ENCODE data around the gene SYNE4.

The SYNE4 gene

DNA sequence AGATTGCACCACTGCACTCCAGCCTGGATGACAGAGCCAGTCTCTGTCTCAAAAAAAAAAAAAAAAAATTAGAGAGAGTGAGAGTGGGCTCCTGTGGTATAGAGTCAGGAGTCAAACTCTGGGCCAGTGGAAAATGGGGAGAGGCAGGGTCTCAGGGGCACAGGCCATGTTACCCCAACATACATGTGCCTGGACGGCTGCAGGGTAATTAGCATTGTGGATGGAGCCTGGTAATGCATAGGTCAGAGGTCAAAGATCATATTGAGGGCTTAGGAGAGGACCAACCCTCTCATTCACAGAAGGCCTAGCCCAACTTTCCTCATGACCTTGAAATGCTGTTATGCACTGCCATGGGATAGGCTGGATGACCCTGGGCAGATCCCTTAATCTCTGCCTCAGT lies 16.9 kb upstream of the SYNE4 start:
- DNase-seq: no peak

DNA sequence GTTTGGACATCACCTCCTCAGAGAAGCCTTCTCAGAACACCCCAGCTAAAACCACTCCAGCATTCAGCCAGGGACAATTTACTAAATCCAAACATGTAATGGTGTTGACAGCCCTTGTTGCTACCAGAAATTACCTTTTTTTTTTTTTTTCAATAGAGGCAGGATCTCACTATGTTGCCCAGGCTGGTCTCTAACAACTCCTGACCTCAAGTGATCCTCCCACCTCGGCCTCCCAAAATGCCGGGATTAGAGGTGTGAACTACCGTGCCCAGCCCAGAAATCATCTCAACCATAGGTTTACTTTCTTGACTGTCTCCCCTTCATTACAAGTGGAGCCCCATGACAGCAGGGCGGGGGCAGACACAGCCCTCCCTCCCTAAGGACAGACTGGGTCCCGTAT lies 14.8 kb upstream of the SYNE4 start:
- no peak for DNase-seq

DNA sequence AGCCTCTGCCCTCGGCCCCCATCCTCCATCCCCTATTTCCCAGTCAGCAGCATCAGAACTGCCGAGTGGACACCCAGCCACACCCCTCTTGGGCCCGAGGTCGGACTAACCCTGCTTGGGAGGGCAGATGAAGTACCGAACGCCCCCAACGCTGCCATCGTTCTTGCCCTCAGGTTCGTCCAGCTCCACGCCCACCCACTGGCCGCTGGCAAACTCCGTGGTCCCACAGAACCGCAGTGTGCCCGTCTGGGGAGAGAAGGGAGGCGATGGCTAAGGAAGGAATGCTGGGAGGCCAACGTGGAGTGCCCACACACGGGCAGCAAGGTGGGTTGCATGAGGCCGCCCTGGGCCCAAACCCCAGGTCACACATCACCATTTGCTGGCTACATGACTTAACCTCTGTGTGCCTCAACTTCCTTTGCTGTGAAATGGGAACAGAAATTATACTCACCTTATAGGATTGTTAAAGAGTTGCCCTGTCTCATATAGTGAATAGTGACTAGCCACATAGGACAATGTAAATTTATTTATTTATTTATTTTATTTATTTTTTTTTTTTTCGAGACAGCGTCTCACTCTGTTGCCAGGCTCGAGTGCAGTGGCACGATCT lies 10.6 kb upstream of the SYNE4 start:
- no peak for DNase-seq

DNA sequence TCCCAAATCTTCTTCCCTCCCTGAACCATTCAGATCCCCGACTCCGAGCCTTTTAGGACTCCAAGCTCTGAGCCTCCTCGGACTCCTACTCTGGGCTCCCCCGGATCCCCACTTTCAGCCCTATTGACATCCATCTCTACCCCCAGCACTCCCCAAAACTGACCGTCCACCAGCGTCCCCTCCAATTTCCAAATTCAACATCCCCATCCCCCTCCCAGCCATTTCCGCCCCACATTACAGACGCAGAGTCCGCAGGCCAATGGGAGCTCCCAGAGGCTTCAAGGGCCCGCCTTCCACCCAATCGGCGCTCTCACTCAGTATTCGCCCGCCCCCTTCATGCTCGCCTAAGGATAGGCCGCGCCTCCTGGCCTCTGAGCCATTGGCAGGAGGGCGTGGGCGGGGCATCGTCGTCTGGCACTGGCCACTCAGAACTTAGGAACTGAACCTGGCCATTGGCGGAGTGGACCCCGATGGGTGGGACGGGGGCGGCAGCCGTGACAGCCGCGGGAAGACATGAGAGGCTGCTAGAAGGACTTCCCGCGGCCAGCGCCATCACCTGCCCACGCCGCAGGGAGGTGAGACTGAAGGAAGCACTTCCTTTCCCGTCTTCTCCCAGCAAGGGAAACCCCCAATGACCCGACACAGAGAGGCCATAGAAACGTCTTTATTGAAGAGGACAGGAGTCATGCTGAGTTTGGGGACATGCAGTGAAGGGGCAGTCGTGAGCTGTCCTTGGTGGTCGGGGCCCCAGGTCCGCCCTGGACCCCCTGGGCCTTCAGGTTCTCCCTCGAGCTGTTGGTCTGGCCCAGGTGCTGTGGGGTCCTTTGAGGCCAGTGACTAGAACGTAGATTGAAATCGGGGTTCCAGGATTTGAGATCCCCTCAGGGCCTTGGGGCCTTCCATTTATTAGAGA lies 5.7 kb upstream of the SYNE4 start, which contains the start of gene ALKBH6:
Gene ALKBH6 (minus strand): TSS at position 202 of the 913 bp plus-strand sequence. CDS start 816 bp downstream, outside the sequence.
- DNase-seq: peak; percentile 100

DNA sequence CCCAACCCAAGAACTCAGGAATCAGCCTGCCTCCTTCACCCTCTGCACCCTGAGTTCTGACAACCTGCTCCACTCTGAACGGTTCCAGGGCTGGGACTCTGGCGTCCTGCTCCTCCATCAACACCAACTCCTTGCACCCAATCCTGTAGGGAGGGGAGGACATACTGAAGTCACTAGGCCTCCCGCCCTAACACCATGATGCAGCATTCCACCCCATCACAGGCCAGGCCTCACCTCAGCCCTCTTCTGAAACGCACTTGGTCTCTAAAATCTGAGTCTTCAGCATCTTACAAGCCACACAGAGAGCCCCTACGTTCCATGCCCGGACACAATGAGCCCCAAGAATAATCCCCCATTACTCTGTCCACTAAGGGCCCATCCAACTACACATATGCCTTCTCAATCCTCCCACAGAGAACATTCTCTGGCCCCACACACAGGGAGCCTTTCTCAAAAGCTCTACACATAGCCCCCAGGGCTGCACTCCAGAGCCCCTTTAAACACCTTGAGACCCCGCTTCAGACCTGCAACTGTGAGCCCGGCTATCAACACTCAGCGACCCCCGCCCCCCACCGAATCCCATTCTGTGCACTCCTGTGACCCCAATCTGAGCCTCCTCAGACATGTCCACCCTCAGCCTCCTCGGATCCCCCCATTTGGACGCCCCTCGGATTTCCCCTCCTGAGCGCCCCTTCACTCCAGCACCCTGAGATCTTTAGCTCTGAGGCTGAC lies 4.8 kb upstream of the SYNE4 start:
- DNase-seq: no peak

DNA sequence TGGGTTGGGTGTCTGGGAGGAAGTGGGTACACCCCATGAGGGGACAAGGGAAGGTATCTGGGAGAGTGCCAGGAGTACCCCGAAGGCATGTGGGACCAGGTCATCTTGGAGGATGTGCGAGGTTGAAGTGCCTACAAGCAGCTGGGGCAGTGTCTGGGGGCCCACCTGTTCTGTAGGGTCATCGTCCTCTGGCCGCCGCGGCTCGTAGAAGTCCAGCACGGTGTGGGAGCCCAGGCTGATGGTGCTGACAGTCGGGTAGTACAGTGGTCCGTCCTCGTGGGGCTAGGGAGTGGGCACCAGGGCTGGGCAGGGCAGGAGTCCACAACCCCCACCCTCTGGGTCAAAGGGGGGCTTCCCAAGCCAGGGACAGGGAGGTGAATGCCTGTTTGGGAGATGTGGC lies 1.8 kb upstream of the SYNE4 start:
- no peak for DNase-seq

DNA sequence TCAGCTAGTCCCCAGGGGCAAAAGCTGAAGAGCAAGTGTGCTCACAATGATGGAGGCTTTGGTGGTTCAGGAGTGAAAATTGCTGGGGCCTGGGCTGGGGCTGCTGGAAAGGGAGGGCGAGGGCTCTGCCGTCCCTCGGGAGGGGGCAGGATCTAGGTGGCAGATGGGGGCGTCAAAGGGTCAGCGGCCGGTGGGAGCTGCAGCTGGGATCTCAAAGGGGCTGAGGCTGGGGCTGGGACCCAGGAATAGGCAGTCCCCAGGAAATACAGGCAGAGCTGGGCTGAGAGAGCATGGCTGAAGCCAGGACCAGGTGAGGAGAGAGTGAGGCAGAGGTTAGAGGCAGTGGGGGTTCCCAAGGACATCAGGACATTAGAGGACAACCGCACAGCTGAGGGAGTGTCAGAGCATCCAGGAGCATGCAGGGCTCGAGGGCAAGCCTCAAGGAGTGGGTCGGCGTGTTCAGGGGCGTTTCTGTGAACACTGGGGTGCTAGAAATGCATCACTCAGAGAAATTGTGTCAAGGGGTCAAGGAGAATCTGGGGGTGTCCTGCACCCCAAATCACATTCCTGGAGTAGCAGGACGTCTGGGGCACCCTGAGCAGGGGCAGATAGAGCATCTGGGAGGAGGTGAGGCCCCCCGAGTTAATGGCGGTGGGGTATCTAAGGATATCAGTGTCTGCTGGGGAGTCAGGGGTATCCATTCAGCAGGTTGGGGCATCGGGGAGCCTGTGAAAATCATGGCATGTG lies 1.2 kb upstream of the SYNE4 start:
- DNase-seq: no peak

DNA sequence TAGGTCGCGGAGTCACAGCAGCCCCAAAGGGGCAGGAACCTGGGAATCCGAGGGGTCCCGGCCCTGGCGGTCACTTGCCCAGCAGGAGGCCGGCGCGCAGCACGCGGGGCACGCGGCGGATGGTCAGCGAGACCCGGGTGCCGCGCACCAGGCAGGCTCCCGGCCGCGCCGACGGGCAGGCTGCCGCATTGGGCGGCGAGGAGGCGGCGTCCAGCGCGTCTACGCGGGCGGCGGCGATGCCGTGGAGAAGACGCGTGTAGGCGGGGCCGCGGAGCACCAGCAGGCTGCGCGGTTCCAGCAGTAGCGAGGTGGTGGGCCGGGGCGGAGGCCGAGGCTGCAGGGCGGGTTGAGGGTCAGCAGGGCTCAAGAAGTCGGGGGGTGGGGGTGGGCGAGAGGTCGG lies 607 bp upstream of the SYNE4 start:
- DNase-seq: peak; percentile 81

DNA sequence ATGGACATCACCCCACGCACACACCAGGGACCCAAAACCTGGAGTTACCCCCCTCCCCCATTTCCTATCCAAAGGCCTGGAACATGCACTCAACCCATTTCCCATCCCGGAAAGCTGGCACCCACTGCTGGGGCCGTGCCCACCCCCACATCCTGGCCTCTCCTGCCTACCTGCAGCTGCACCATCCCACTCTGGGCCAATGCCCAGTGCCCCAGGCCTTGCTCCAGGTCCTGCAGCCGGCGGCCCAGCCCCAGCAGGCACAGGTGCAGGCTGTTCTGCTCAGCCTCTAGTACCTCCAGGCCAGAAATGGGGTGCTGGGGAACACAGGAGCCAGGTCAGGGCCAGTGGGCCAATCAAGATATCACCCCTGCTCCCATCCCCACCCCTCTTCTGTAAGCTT lies 1.7 kb downstream of the SYNE4 start:
- DNase-seq: no peak

DNA sequence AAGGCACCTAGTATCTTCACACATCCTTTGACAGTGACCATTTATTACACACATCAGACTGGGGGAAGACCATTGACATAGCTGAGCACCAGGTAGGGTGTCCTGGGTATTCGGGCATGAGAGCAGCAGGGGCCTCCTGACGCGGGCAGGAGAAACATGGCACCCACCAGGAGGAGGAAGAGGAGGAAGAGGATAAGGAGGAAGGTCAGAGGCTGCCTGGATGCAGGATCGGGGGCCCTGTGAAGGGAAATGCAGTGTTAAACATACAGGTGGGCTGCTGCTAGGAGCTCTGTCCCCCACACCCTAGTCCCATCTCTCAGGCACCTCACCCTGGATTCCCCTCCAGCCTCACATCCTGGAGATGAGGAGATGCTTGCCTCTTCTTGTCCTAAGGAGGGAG lies 5.3 kb downstream of the SYNE4 start:
- no peak for DNase-seq

DNA sequence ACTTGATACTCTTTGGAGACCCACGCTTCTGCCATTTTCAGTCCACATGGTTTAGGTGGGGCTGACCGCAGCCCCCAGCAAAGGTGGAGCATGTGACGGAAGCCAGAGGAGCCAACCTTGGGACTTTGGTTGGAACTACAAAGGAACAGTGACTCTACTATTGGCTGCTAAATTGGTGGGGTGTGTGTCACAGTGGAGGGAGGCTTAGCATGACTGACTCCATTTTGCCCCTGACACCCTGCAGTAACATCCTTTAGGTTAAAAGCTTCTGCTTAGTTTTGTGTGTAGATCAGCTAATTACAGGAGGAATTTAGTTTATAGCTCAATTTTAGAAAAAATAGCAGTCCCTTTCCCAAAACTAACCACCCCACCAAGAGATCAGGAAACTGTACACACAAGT lies 7.0 kb downstream of the SYNE4 start:
- no peak for DNase-seq

DNA sequence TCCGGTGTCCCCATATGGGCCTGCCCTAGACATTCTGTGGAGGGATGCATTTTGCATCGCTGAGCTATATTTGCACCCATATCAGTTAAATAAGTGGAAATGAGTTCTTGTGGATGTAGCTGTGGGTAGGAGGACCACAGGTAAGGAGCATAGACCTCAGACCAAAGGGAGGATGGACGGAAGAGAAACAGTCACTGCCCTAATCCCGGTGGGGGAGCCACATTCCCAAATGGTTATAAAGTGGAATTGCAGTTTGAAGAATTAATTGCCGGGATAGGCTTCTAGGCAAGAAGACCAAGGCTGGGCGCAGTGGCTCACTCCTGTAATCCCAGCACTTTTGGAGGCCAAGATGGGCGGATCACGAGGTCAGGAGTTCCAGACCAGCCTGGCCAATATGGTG lies 11.8 kb downstream of the SYNE4 start:
- DNase-seq: no peak

DNA sequence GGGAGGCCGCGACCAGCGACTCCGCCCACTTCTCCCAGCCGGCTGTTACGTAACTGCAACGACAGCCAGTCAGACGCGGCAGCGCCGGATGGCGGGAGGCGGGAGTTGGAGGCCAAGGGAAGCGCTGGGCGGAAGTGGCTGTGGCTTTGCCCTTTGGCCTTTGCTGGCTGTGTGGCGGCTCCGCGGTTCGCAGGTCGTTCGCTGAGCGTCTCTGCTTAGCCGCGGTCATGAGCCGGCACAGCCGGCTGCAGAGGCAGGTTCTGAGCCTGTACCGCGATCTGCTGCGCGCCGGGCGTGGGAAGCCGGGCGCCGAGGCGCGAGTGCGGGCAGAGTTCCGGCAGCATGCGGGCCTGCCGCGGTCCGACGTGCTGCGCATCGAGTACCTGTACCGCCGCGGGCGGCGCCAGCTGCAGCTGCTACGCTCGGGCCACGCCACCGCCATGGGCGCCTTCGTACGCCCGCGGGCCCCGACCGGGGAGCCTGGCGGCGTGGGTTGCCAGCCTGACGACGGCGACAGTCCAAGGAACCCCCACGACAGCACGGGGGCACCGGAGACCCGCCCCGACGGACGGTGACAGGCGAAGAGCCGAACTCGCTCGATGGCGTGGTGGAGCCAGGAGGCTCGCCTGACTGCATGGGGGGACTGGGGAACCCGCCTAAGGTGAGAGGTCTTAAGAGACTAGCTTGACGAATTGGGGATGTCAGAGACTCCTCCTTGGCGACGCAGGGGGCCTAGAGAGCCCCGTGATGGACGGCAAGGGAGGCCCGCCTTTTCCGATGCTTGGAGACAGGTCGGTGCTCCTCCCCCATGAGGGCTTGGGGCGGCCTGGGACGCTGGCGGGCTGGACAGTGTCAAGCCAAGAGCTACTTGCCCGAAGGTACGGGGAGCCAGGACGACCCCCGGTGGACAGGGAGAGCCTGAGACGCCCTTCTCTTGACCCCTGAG lies 13.3 kb downstream of the SYNE4 start, which contains the start of gene SDHAF1:
Gene SDHAF1 (plus strand): TSS at position 141 of the 946 bp plus-strand sequence. CDS start 87 bp downstream, at position 228.
- DNase-seq: peak; percentile 96

DNA sequence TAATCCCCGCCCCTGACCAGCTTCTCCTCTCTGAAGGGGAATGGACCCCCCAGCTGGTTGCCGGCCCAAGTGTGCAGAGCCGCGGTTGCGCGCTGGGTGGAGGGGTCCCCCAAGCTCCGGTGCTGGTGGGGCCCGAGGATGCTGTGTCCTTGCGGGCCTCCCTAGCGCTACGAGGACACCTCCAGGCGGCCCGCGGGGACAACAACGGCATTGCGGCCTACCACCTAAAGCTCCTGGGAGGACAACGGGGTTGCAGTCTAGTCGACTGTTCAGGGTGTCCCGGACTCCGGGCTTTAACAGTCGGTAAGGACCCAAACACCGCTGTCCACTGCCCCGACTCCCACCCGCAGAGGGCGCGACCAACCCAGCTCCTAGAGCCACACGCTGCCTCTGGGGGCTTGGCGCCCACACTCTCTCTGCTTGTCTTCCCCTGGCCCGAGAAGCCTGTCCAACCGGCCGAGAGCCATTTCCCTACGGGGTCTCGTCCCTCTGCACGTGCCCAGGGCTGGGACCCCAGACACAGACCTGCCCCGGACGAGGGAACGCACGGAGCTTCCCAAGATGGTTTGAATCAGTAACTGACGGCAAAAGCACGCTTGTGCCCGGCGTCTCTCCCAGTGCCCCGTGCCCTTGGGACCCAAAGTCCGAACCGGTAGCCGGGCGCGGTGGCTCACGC lies 14.6 kb downstream of the SYNE4 start:
- peak; percentile 65 for DNase-seq

DNA sequence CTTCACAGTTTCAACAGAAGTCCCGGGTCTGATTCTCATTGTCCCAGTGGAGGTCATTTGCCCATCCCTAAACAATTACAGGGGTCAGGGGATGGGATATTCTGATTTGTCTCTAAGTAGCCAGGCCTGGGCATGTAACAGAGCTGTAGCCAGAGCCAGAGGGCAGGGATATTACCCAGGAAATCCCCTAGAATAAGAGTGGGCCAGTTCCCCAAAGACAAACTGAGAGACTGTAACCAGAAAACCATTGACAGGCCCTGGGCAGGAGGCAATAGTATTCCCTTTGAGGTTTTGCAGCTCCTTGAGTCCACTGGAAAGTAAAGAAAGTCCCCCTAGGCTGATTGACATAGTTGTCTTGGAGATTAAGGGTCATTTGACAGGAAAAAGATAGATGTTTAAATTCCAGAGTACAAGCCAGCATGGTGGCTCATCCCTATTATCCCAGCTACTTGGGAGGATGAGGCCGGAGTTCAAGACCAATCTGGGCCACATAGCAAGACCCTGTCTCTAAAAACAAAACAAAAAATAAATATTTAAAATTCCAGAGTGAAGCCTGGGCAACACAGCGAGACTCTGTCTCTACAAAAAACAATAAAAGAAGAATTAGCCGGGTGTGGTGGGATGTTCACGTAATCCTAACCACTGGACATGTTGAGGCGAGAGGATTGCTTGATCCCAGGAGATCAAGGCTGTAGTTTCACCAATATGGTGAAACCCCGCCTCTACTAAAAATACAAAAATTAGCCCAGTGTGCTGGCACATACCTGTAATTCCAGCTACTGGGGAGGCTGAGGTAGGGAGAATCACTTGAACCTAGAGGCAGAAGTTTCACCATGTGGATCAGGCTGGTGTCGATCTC lies 15.5 kb downstream of the SYNE4 start:
- no peak for DNase-seq

DNA sequence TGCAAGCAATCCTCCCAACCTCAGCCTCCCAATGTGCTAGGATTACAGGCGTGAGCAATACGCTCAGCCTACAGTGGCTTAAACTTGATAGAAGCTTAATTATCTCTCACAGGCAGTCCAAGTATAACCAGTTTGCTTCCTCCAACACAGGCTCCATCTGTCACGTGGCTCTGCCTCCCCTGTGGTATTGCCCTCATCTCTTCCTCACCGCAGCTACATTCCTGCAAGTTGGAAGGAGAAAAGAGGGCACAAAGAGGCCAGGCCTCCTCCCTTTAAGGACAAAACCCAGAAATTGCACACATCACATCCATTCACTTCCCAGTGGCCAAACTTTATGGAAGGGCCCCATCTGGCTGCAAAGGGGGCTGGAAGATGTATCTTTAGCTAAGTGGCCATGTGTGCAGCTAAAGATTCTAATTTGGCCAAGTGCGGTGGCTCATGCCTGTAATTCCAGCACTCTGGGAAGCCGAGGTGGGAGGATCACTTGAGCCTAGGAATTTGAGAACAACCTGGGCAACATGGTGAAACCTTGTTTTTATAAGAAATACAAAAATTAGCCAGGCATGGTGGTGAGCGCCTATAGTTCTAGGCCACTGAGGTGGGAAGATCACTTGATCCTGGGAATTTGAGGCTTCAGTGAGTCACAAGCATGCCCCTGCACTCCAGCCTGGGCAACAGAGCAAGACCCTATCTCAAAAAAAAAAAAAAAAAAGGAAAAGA lies 16.7 kb downstream of the SYNE4 start:
- DNase-seq: no peak

DNA sequence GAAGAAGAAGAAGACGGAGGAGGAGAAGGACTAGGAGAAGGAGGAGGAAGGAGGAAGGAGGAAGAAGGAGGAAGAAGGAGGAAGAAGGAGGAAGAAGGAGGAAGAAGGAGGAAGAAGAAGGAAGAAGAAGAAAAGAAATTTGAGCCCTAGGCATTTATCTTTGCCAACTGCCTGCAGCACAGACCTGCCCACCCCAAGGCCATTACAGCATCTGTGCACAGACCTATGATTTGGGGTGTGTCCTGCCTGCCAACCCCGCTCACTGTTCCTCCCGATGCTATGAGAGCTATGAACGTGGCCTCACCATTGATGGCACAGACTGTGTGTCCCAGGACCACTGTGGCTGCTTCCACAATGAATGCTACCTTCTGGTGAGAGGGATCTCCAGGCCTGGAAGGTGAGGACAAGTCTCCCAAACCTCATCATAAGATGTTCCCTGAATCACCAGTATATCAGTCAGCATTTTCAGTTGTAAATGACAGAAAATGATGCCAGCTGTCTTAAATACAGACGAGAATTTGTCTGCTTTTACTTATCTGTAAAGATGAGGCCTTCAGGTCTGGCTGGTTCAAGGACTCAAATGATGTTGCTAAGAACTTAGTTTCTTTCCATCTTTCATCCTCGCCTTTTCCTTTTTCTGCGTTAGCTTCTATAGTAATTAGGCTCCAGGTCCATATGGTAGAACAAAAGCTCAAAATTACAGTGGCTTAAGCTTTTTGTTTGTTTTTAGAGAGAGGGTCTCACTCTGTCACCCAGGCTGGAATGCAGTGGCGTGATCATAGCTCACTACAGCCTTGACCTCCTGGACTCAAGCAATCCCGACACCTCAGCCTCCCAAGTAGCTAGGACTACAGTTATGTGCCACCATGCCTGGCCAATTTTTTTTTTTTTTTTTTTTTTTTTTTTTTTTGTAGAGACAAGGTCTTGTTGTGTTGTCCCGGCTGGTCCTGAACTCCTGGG lies 17.6 kb downstream of the SYNE4 start:
- no peak for DNase-seq

DNA sequence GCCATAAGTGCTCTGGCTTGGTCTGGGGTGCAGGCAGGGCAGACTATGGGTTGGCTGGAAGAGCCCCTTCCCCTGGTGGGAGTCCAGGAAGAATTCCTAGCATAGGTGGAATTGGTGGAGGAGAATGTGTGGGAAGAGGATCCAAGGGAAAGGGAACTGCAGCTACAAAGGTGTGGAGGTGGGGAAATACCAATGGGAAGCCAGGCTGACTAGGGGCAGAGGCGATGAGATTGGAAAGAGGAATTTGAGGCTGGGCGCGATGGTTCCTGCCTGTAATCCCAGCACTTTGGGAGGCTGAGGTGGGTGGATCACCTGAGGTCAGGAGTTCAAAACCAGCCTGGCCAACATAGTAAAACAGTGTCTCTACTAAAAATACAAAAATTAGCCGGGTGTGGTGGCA lies 18.5 kb downstream of the SYNE4 start:
- DNase-seq: no peak

Measured in activated CD8-positive, alpha-beta memory T cell treated with anti-CD3 and anti-CD28 coated beads, Interleukin-2, amount 50 U/mL, for 48 hours (primary cell).